KOPT-K1 (cell line): ENCODE results near the gene SLAMF7.
A peak's percentile ranks its signal among the peaks of the same experiment; 100 is the strongest.
"Not testable (repeated sequence)": the region's sequence is repeated elsewhere in the genome, so short reads cannot be mapped to it uniquely, and the experiment has no call there.

ENCODE experiments used
- H3K27ac ChIP-seq: fragments of 200-600 bp; sonication (generic); 2 replicates; pipeline ENCODE4 v1.5.1; 2016; ENCODE audit warnings: antibody characterized with exemption, mild to moderate bottlenecking, low read depth, low read length; ENCODE audit not compliant: poor library complexity, severe bottlenecking
- H3K36me3 ChIP-seq: fragments of 200-600 bp; sonication (generic); 2 replicates; pipeline ENCODE4 v1.5.1; 2017; ENCODE audit warnings: antibody characterized with exemption, mild to moderate bottlenecking, low read length, moderate library complexity; ENCODE audit not compliant: insufficient read depth
- H3K9me3 ChIP-seq: fragments of 200-600 bp; sonication (generic); 2 replicates; pipeline ENCODE4 v1.5.1; 2017; ENCODE audit warnings: antibody characterized with exemption, low read length, mild to moderate bottlenecking; ENCODE audit not compliant: insufficient read depth, poor library complexity, severe bottlenecking

Gene SLAMF7

DNA sequence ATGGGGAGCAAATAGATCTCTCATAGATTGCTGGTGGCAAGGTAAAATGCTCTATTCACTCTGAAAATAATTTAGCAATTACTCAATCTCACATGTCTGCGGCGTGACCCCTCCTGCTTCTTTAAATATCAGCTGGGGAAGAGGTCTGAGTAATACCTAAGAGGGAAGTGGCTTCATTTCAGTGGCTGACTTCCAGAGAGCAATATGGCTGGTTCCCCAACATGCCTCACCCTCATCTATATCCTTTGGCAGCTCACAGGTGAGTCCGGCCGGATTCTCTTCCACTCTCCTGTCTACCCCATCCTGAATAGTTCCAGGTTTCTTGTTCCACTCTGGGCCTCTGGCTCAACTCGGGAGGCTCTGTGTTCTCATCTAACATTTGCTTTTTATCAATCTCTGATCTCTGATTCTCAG, at the start of gene SLAMF7:
Gene SLAMF7, plus strand, starts transcription at position 150 of the 414 bp plus-strand sequence. Its CDS starts 55 bp downstream, at position 205.
- no peak within 1 kb of the TSS for H3K27ac ChIP-seq

GRCh38 chr1:160692390-160692789, 46.7 kb upstream of the SLAMF7 start:
- H3K9me3 ChIP-seq, H3K27ac ChIP-seq: not testable (repeated sequence)
- peaks cover 15% of the 10 kb centered on the region for H3K36me3 ChIP-seq

More for the DNA sequence above, at the start of gene SLAMF7:
- H3K9me3 ChIP-seq: peaks cover 31% of the 10 kb centered on the region
- H3K36me3 ChIP-seq: no peaks in the 10 kb centered on the region

DNA sequence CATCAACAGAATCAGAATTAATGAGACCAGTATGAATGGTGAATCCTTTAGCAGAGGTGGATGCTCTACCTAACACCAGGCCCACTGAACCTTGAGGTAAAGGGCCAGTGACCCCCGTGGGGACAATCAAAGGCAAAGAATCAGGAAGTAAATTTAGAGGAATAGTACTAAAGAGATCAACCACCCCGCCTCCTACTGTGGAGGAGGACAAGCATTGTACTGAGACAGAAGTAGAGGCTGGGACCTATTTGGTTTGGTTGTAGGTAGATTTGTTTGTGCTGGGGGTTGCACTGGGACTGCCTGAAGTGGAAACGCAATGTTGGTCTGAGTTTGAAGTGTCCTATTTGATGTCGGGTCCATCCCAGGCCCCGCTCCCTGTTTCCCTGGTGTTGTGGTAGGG, 36.9 kb upstream of the SLAMF7 start:
- H3K9me3 ChIP-seq: no peaks in the 10 kb centered on the region
- peaks cover 40% of the 10 kb centered on the region for H3K36me3 ChIP-seq
- no peak overlapping the region for H3K27ac ChIP-seq

GRCh38 chr1:160704250-160704649, 34.8 kb upstream of the SLAMF7 start:
- H3K9me3 ChIP-seq: no peaks in the 10 kb centered on the region
- no peak overlapping the region for H3K27ac ChIP-seq
- peaks cover 40% of the 10 kb centered on the region for H3K36me3 ChIP-seq

- not testable (repeated sequence) for H3K9me3 ChIP-seq, H3K27ac ChIP-seq
- peaks cover 44% of the 10 kb centered on the region for H3K36me3 ChIP-seq
Observed at GRCh38 chr1:160705212-160705621, 33.8 kb upstream of the SLAMF7 start.

- H3K27ac ChIP-seq: no peak overlapping the region
- no peaks in the 10 kb centered on the region for H3K9me3 ChIP-seq
- H3K36me3 ChIP-seq: peaks cover 44% of the 10 kb centered on the region
Observed at GRCh38 chr1:160705742-160706141, 33.3 kb upstream of the SLAMF7 start.

- H3K27ac ChIP-seq: peak overlapping the region; percentile 99
- H3K36me3 ChIP-seq: peaks cover 38% of the 10 kb centered on the region
- H3K9me3 ChIP-seq: no peaks in the 10 kb centered on the region
Observed at GRCh38 chr1:160706526-160707235, 32.4 kb upstream of the SLAMF7 start.

- Histone ChIP-seq H3K36me3 (peaks cover 31% of the 10 kb centered on the region), H3K9me3 (no peaks in the 10 kb centered on the region), H3K27ac (peak overlapping the region; percentile 99)
Observed at GRCh38 chr1:160707236-160708064, 31.6 kb upstream of the SLAMF7 start.

- Histone ChIP-seq H3K27ac (peak overlapping the region; percentile 99), H3K36me3 (peaks cover 30% of the 10 kb centered on the region), H3K9me3 (no peaks in the 10 kb centered on the region)
Observed at GRCh38 chr1:160708118-160708517, 30.9 kb upstream of the SLAMF7 start.

GRCh38 chr1:160708801-160709200, 30.2 kb upstream of the SLAMF7 start:
- Histone ChIP-seq H3K36me3 (peaks cover 23% of the 10 kb centered on the region), H3K27ac (peak overlapping the region; percentile 99), H3K9me3 (no peaks in the 10 kb centered on the region)

DNA sequence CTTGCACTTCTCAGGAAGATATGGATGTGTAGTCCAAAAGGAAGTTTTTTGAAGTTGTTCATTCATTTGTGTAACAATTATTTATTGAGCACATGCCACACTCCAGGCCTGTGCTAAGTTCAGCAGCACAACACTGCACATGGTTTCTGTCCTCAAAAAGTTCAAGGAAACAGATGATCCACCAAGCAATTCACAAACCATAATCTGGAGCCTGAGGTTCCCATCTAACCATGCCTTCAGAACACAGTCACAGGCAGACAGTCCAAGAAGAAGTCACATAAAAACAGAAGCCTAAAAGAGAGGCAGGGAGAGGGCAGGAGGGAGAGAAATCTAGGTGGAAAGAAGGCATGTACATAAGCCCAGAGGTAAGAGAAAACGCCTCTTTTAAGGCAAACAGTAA, 29.3 kb upstream of the SLAMF7 start:
- H3K27ac ChIP-seq: peak overlapping the region; percentile 99
- no peaks in the 10 kb centered on the region for H3K9me3 ChIP-seq
- peaks cover 14% of the 10 kb centered on the region for H3K36me3 ChIP-seq

DNA sequence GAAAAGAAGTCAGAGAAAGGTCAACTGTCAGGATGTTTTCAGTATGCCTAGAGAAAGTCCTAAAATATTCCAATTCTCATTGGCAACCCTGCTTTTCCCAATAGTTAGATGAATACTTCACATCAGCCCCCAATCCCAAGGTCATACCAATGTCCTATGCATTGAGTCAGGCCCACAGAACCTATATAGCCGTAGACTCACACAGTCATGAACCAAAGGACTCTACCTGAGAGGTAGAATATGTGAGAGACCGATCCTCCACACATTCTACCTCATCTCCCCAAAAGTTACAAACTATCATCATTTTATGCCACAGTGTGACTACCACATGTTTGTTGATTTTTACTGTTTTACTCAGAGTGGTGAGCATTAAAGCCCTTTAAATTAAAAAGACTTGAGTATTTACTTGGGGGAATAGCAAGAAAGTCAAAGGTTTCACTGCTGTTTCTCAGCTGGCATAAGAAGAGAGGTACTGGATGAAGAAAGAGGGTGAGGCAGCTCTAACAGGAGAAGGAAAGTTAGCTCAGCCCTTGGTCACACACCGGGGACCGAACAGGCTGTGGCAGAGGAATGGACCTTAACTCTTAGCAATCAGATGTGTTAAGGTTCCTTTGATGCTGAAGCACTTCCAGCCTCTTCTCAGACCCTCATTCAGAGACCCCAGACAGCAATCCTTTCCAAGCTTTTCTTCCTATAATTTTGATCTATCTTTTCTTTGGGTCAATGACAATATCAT, 28.4 kb upstream of the SLAMF7 start:
- H3K9me3 ChIP-seq: no peaks in the 10 kb centered on the region
- peak overlapping the region; percentile 99 for H3K27ac ChIP-seq
- peaks cover 5% of the 10 kb centered on the region for H3K36me3 ChIP-seq

GRCh38 chr1:160711276-160711601, 27.8 kb upstream of the SLAMF7 start:
- H3K27ac ChIP-seq: peak overlapping the region; percentile 99
- peaks cover 4% of the 10 kb centered on the region; the same call in 1 of the 2 replicates for H3K36me3 ChIP-seq
- H3K9me3 ChIP-seq: no peaks in the 10 kb centered on the region

- peak within 1 kb of the TSS; percentile 99 for H3K27ac ChIP-seq
- H3K9me3 ChIP-seq: no peaks in the 10 kb centered on the region
- peaks cover 4% of the 10 kb centered on the region; the same call in 1 of the 2 replicates for H3K36me3 ChIP-seq
Observed at GRCh38 chr1:160711602-160712311, 27.3 kb upstream of the SLAMF7 start, which contains the start of gene CD48. CD48 (minus strand) TSS chr1:160711822; CDS start chr1:160711763, 59 bp downstream.
